ENCODE measurements around the gene CD81. TPM values are rescaled to one million over a fixed set of nuclear protein-coding genes. Genes with fewer than 3 reads are reported as not detected.

CD81 gene
- total RNA-seq, 4 donors from 2014 or later: 156 to 406 (median 255) TPM

DNA sequence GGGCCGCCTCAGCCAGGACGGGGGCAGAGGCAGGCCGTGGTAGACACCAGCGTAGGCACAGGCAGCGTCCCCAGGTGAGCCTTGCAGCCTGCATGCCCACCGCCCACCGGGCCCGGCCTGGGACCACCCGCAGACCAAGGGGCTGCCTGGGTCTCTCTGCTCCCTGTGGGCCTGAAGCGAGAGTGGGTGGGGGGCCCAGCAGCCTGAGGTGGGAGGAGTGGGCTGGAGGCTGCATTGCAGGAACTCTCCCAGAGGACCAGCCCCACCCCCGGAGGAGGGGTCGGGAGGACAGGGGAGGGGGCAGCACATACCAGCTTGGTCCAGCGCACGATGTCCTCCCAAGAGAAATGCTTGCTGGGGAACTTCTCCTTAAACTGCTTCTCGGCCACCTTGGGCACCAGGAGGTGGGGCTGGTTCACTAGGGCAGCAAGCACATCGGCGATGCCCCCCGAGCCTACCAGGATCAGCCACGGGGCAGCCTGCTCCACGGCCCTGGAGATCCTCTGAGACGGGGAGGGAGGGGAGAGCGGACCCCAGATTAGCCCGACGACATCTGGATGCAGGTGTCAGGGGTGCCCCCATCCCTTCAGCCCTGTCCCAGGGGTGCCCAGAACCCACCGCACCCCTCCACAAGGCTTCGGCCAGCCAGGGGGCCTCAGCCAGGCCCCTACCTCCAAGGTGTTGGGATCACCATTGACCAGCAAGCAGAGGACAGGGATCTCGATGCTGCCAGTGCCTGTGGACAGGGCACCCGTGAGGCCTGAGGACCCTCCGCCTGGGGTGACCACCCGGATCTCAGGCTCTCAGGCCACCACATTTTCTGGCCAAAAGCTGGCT lies 41.0 kb downstream of the CD81 start:
- Histone ChIP-seq H3K27me3 (peaks cover 10% of the 10 kb centered on the region), H3K4me3 (no peak overlapping the region), H3K4me1 (peaks cover 6 to 15% (median 11%) of the 10 kb centered on the region in 4 donors), H3K27ac (no peak overlapping the region), H3K36me3 (no peaks in the 10 kb centered on the region), H3K9me3 (no peaks in the 10 kb centered on the region)
- intact Hi-C loops (cut with DNase I; ENCODE audit: low total_unique reads): no loop called here
- no peak for DNase-seq
- 69% methylated on average over 30 of the region's 30 CpGs; no CpG with 5 or more reads in 1 of the 2 donors for WGBS, 2 donors (ENCODE audit: low coverage in 1 of 2)
- TF ChIP-seq POLR2A (IDR thresholded peaks at IDR 0.05) (no peak), EP300 (IDR thresholded peaks at IDR 0.05; ENCODE audit: low read depth) (no peak), POLR2AphosphoS5 (IDR thresholded peaks at IDR 0.05) (no peak)
- TF ChIP-seq, protein P1, sequence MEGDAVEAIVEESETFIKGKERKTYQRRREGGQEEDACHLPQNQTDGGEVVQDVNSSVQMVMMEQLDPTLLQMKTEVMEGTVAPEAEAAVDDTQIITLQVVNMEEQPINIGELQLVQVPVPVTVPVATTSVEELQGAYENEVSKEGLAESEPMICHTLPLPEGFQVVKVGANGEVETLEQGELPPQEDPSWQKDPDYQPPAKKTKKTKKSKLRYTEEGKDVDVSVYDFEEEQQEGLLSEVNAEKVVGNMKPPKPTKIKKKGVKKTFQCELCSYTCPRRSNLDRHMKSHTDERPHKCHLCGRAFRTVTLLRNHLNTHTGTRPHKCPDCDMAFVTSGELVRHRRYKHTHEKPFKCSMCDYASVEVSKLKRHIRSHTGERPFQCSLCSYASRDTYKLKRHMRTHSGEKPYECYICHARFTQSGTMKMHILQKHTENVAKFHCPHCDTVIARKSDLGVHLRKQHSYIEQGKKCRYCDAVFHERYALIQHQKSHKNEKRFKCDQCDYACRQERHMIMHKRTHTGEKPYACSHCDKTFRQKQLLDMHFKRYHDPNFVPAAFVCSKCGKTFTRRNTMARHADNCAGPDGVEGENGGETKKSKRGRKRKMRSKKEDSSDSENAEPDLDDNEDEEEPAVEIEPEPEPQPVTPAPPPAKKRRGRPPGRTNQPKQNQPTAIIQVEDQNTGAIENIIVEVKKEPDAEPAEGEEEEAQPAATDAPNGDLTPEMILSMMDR (IDR thresholded peaks at IDR 0.05): no peak
- in situ Hi-C loops (cut with MboI; ENCODE audit: low pct_ligation_motif_present in 1 of 4, low pct_unique_long_range_greater_than_20kb in 1 of 4, low sequenced_read_pairs in 3 of 4): loop anchor here in 3 of 4 donors (5.0 to 25.0 kb wide), 3 partner anchors 103 to 231 kb away; no protein-coding TSS in a partner anchor

DNA sequence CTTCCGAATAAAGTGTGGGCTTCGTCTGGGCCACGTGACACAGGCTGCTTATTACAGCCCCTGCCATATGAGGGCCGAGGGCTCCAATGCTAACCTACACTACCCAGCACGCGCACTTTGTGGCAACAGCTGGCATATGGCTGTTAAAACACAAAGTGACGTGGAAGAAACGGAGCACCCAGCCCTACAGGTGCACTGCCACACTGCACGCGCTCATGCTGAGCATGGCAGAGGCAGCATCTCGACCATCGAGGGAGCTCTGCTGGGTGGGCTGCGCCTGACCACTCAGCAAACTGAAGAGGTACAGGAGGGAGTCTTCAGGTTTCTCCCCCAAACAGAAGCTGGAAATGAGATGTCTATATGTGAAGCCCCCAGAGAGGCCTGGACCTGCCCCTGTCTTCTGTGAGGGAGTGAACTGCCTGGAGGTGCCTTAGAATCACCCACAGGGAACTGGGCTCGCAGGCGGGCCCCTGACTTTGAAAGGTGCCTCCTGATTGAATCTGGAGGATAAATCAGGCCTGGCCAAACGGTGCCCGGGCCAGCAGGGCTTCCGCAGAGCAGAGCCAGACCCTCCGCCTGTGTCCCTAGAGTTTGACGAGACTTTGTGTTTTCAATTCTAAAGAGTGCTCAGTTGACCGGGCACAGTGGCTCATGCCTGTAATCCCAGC lies 41.7 kb downstream of the CD81 start:
- intact Hi-C loops (cut with DNase I; ENCODE audit: low total_unique reads): no loop called here

DNA sequence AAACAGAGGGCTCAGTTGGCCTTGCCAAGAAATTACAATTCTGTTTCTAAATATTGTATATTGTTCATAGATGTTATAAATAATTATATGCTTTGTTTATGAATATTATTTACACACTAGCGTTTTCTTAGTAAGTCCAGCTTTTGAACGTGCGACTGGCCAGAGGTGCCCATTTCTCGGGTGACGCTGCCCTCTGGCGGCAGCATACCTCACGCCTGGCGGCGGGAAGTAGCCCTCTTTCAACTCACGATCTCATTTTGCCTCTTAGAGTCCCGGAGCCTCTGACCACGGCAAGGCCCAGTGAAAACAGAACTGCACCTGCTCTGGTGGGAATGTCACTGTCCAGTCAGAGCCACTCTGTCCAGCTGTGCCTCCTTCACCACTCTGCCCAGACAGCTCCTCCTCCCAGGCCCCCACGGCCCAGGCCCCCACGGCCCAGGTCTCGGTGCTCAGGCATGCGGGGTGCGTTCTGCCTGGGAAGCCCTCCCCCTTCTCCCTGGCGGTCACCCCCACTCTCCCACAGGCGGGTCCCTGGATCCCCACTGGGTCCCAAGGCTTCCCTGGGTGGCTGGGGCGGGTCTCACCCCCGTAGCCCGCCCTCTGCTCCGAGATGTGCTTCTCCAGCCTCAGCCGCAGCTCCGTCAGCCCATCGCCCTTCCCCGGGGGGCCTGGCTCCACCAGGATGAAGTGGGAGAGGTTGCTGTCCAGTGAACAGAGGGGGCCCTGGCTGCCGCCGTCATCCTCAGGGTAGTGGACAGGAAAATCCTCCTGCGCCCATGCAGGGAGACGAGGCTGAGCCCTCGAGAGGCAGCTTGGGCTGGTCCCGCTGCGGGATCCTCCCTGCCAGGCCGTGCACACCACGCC lies 42.8 kb downstream of the CD81 start:
- DNase-seq: peak; percentile 84
- peak overlapping the region in 1 of 4 donors; percentile 48 for H3K27ac ChIP-seq
- 0 to 35% methylated on average over 6 to 35 of the region's 36 CpGs for WGBS, 2 donors (ENCODE audit: low coverage in 1 of 2)
- TF ChIP-seq, protein P1 (IDR thresholded peaks at IDR 0.05): peak; percentile 82 to 94 (median 88)
- no peak for TF ChIP-seq EP300 (IDR thresholded peaks at IDR 0.05; ENCODE audit: low read depth)
- peak overlapping the region in 1 of 4 donors; percentile 9 for H3K4me3 ChIP-seq
- in situ Hi-C loops (cut with MboI; ENCODE audit: low pct_ligation_motif_present in 1 of 4, low pct_unique_long_range_greater_than_20kb in 1 of 4, low sequenced_read_pairs in 3 of 4): loop anchor here (5.0 to 25.0 kb wide), 8 partner anchors 105 to 475 kb away; no protein-coding TSS in a partner anchor
- H3K4me1 ChIP-seq: peaks cover 6 to 15% (median 11%) of the 10 kb centered on the region in 4 donors
- H3K36me3 ChIP-seq: no peaks in the 10 kb centered on the region
- peaks cover 25% of the 10 kb centered on the region for H3K27me3 ChIP-seq
- no peaks in the 10 kb centered on the region for H3K9me3 ChIP-seq
- intact Hi-C loops (cut with DNase I; ENCODE audit: low total_unique reads): loop anchor here (1.0 to 10.0 kb wide), 3 partner anchors 115 to 475 kb away; no protein-coding TSS in a partner anchor

More for the DNA sequence above, 41.7 kb downstream of the CD81 start:
- no peaks in the 10 kb centered on the region for H3K9me3 ChIP-seq
- no peaks in the 10 kb centered on the region for H3K36me3 ChIP-seq
- H3K4me1 ChIP-seq: peaks cover 6 to 15% (median 11%) of the 10 kb centered on the region in 4 donors
- no peak overlapping the region for H3K4me3 ChIP-seq
- 58% methylated on average over 21 of the region's 21 CpGs; no CpG with 5 or more reads in 1 of the 2 donors for WGBS, 2 donors (ENCODE audit: low coverage in 1 of 2)
- in situ Hi-C loops (cut with MboI; ENCODE audit: low pct_ligation_motif_present in 1 of 4, low pct_unique_long_range_greater_than_20kb in 1 of 4, low sequenced_read_pairs in 3 of 4): loop anchor here in 3 of 4 donors (5.0 to 25.0 kb wide), 3 partner anchors 104 to 232 kb away; no protein-coding TSS in a partner anchor
- TF ChIP-seq POLR2AphosphoS5 (IDR thresholded peaks at IDR 0.05): no peak
- TF ChIP-seq, protein P1 (IDR thresholded peaks at IDR 0.05): no peak
- H3K27me3 ChIP-seq: peaks cover 18% of the 10 kb centered on the region
- DNase-seq: no peak
- H3K27ac ChIP-seq: no peak overlapping the region

Measured in transverse colon (tissue), 4 donors.